ENCODE measurements around the gene SLC4A11.

The SLC4A11 gene

DNA sequence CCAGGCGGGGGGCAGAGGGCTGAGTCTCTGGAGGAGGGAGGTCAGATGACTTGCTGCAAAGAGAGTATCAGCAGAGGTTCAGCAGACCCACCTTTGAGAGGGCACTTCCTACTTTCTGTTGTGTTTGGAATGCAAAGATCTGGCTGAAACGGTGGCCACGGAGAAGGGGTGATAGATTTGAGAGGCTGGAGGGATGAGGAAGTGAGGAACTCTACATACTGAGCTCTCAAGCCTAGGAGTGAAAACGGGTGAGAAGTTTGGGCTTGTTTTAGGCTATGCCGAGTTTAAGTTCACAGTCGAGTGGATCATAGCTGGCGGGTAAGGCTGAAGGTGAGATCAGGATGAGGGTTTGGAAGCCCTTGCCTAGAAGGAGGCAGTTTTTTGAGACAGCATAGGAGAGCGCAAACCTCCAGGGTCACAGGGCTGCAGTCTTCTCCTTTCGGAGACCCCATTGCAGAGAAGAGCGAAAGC is 30.2 kb downstream of the SLC4A11 start:
- Histone ChIP-seq H3K4me2 (peak overlapping the region; percentile 82), H3K4me3 (IDR thresholded peaks at IDR 0.05; ENCODE audit: insufficient read depth, low read depth, low read length) (no peak overlapping the region), H3K27ac (peak overlapping the region; percentile 45), H4K20me1 (ENCODE audit: insufficient read depth) (no peaks in the 10 kb centered on the region), H3K36me3 (ENCODE audit: insufficient read depth) (no peaks in the 10 kb centered on the region), H3K27me3 (ENCODE audit: insufficient read depth, low read depth) (no peaks in the 10 kb centered on the region), H3K79me2 (ENCODE audit: insufficient read depth, low read depth) (peaks cover 21% of the 10 kb centered on the region; the same call in 1 of the 2 replicates), H3K9ac (peak overlapping the region; percentile 80), H3K4me1 (ENCODE audit: low read depth, poor library complexity, severe bottlenecking) (peaks cover 3% of the 10 kb centered on the region), H2AFZ (ENCODE audit: low read depth) (peak overlapping the region; percentile 75)
- TF ChIP-seq, protein P1, sequence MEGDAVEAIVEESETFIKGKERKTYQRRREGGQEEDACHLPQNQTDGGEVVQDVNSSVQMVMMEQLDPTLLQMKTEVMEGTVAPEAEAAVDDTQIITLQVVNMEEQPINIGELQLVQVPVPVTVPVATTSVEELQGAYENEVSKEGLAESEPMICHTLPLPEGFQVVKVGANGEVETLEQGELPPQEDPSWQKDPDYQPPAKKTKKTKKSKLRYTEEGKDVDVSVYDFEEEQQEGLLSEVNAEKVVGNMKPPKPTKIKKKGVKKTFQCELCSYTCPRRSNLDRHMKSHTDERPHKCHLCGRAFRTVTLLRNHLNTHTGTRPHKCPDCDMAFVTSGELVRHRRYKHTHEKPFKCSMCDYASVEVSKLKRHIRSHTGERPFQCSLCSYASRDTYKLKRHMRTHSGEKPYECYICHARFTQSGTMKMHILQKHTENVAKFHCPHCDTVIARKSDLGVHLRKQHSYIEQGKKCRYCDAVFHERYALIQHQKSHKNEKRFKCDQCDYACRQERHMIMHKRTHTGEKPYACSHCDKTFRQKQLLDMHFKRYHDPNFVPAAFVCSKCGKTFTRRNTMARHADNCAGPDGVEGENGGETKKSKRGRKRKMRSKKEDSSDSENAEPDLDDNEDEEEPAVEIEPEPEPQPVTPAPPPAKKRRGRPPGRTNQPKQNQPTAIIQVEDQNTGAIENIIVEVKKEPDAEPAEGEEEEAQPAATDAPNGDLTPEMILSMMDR (conservative IDR thresholded peaks at IDR 0.05; ENCODE audit: low read depth, low read length) = no peak

DNA sequence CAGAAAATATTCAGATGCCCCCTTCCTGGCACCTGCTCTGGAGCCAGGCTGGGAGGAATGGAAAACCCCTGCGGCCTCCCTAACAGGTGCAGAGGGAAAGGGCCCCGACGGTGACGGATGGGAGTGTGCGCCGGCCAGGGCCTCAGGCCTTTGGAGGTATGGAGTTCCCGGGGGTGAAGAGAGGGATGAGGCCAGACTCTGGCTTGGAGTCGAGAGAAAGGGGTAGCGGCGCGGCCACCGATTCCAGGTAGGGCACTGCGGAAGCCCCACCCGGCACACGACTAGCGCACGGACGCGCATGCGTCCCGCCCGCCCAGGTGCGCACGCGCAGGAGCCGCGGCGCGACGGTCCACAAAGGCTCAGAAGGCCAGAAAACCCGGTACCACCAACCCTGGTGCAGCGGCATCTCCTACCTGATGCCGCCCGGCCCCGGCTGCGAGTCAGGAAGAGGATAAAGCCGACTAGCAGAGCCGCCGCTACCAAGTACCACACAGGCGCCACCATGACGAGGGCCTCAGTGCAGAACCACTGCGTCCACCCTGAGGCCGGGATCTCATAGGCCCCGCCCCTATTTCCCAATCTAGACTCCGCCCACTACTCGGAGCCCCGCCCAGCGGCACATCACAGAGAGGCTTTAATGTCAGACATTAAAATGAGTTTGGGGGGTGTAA is 34.7 kb downstream of the SLC4A11 start, which contains the start of gene DDRGK1:
DDRGK1 (minus strand) TSS at position 559 of the 671 bp plus-strand sequence; CDS start at position 504, 55 bp downstream.
- H3K4me1 ChIP-seq (ENCODE audit: low read depth, poor library complexity, severe bottlenecking) = peaks cover 3% of the 10 kb centered on the region
- TF ChIP-seq, protein P1 (conservative IDR thresholded peaks at IDR 0.05; ENCODE audit: low read depth, low read length) = no peak
- no peak within 1 kb of the TSS for H3K4me3 ChIP-seq (IDR thresholded peaks at IDR 0.05; ENCODE audit: insufficient read depth, low read depth, low read length)
- peak within 1 kb of the TSS; percentile 83 for H3K4me2 ChIP-seq
- no peaks in the 10 kb centered on the region for H4K20me1 ChIP-seq (ENCODE audit: insufficient read depth)
- peak within 1 kb of the TSS; percentile 64 for H2AFZ ChIP-seq (ENCODE audit: low read depth)
- no peaks in the 10 kb centered on the region for H3K27me3 ChIP-seq (ENCODE audit: insufficient read depth, low read depth)
- no peaks in the 10 kb centered on the region for H3K36me3 ChIP-seq (ENCODE audit: insufficient read depth)
- H3K27ac ChIP-seq = peak within 1 kb of the TSS; percentile 63
- peak within 1 kb of the TSS; percentile 78 for H3K9ac ChIP-seq
- peaks cover 7% of the 10 kb centered on the region; the same call in 1 of the 2 replicates for H3K79me2 ChIP-seq (ENCODE audit: insufficient read depth, low read depth)

DNA sequence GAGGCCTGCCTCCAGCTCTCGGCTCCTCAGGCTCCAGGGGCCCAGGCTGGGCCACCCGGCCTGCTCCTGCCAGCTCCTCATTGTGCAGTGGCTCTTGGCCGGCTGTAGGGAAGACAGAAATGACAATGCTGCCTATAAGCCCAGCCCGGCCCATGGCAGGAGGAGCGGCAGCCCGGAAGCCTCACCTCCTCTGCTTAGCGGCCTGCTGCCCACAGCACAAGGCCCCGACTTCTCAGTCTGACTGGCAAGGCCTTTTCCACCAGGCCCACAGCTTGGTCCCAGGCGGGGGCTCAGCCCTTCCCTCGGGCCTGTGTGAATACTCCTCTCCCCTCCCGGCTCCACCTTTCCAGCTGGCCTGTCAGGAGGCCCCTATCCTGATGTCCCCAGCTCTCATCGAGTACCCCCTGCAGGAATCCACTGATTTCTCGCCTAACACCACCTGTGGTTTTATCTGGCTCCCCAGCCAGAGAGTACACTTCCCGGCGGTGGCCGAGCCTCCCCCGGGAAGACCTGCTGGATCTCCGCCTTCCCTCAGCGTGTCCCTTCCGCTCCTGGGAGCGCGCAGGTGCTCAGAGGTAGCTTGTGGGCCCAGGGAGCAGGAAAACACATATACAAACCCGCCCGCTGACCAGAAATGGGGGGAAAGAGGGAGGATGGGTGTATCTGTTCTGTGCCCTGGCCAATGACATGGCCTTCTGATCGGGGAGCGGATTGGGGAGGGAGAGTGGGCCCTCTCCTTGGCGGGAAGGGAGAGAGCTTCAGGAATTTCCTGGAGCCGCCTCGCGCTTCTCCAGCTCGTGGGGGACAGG is 35.5 kb downstream of the SLC4A11 start:
- no peaks in the 10 kb centered on the region for H3K36me3 ChIP-seq (ENCODE audit: insufficient read depth)
- TF ChIP-seq, protein P1 (conservative IDR thresholded peaks at IDR 0.05; ENCODE audit: low read depth, low read length) = no peak
- H2AFZ ChIP-seq (ENCODE audit: low read depth) = peak overlapping the region; percentile 64

GRCh38 chr20:3202965-3203314 is 36.0 kb downstream of the SLC4A11 start:
- no peaks in the 10 kb centered on the region for H3K36me3 ChIP-seq (ENCODE audit: insufficient read depth)
- no peak overlapping the region for H2AFZ ChIP-seq (ENCODE audit: low read depth)
- H3K27me3 ChIP-seq (ENCODE audit: insufficient read depth, low read depth) = no peaks in the 10 kb centered on the region
- H3K27ac ChIP-seq = no peak overlapping the region
- H3K4me3 ChIP-seq (IDR thresholded peaks at IDR 0.05; ENCODE audit: insufficient read depth, low read depth, low read length) = no peak overlapping the region
- TF ChIP-seq, protein P1 (conservative IDR thresholded peaks at IDR 0.05; ENCODE audit: low read depth, low read length) = no peak
- peaks cover 7% of the 10 kb centered on the region; the same call in 1 of the 2 replicates for H3K79me2 ChIP-seq (ENCODE audit: insufficient read depth, low read depth)
- no peak overlapping the region for H3K9ac ChIP-seq
- peaks cover 3% of the 10 kb centered on the region for H3K4me1 ChIP-seq (ENCODE audit: low read depth, poor library complexity, severe bottlenecking)
- H4K20me1 ChIP-seq (ENCODE audit: insufficient read depth) = no peaks in the 10 kb centered on the region
- peak overlapping the region; percentile 83 for H3K4me2 ChIP-seq

More for the DNA sequence above, 35.5 kb downstream of the SLC4A11 start:
- Histone ChIP-seq H3K79me2 (ENCODE audit: insufficient read depth, low read depth) (peaks cover 7% of the 10 kb centered on the region; the same call in 1 of the 2 replicates), H3K9ac (peak overlapping the region; percentile 78), H3K4me1 (ENCODE audit: low read depth, poor library complexity, severe bottlenecking) (peaks cover 3% of the 10 kb centered on the region), H3K27ac (peak overlapping the region; percentile 63), H3K4me2 (peak overlapping the region; percentile 83), H4K20me1 (ENCODE audit: insufficient read depth) (no peaks in the 10 kb centered on the region), H3K27me3 (ENCODE audit: insufficient read depth, low read depth) (no peaks in the 10 kb centered on the region), H3K4me3 (IDR thresholded peaks at IDR 0.05; ENCODE audit: insufficient read depth, low read depth, low read length) (no peak overlapping the region)
